ENCODE data around the gene PSTPIP2. TPM values are rescaled to one million over a fixed set of nuclear protein-coding genes. Genes with fewer than 3 reads are reported as not detected.

PSTPIP2 gene
- total and polyA plus RNA-seq, 2 of the 8 experiments (the other 6 are each of a cell fraction or from before 2014, with no cell fraction given) = 1.8 to 2.4 TPM

DNA sequence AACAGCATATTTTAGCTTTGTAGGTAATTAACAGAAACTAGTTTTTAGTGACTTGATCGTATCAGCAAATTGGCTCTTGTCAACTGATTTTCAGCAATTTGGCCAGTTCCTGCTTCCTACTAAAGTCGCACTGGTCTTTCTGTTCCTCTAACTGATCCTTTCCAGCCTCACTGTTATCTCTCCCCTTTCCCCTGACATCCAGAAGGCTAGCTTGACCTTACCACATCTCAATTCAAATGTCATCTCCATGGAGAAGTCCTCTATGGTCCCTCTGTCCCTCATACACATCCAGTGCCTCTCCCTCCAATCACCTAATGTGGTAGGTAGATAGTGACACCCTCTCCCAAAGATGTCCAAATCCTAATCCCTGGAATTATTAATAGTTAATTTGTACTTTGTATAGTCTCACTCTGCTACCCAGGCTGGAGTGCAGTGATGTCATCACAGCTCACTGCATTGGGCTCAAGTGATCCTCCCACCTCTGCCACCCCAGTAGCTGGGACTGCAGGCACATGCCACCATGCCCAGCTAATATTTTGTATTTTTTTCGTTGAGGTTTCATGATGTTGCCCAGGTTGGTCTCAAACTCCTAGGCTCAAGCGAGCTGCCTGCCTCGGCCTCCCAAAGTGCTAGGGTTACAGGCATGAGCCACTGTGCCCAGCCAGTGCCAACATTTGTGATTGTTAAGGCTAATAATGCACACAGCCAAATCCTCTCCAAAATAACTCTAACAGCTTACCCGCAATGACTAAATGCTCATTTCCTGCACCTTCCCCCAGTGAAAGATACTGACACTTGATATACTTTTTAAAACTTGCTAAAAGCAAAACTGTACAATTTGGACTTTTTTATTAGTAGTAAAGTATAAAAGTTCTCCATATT lies 16.9 kb downstream of the PSTPIP2 start:
- no peaks in the 10 kb centered on the region for H4K20me1 ChIP-seq (replicated peaks in 1 of 2; ENCODE audit: control insufficient read depth in 1 of 2, insufficient read depth in 2 of 2, low read length in 2 of 2)
- H2BK12ac ChIP-seq (ENCODE audit: low read depth, low read length) = no peak overlapping the region
- no peak overlapping the region for H2BK15ac ChIP-seq (ENCODE audit: low read length)
- H4K8ac ChIP-seq (ENCODE audit: extremely low read depth, insufficient read depth, low read length) = no peak overlapping the region
- no peak overlapping the region for H2BK5ac ChIP-seq (ENCODE audit: low read depth, low read length)
- no peak overlapping the region for H2AK5ac ChIP-seq (ENCODE audit: low read depth, low read length)
- H3K9me3 ChIP-seq (ENCODE audit: insufficient read depth in 2 of 2, low read depth in 1 of 2, low read length in 1 of 2) = no peaks in the 10 kb centered on the region
- no peaks in the 10 kb centered on the region for H3K23me2 ChIP-seq (ENCODE audit: low read depth, low read length)
- no peak overlapping the region for H3K9ac ChIP-seq (replicated peaks in 1 of 4; ENCODE audit: extremely low read depth in 1 of 4, low read depth in 3 of 4, low read length in 3 of 4)
- H3K23ac ChIP-seq (ENCODE audit: insufficient read length) = no peak overlapping the region
- POLR2A ChIA-PET (ENCODE audit: partially characterized antibody) = interaction anchor here (1.0 to 1.5 kb wide), 2 partner anchors 16 to 23 kb away, joined by 3 to 6 read pairs; no protein-coding TSS in a partner anchor
- H2AFZ ChIP-seq (ENCODE audit: low read length) = no peak overlapping the region
- H3K36me3 ChIP-seq (ENCODE audit: control insufficient read depth in 2 of 4, insufficient read depth in 4 of 4, low read length in 3 of 4) = no peaks in the 10 kb centered on the region
- H3K4me1 ChIP-seq (replicated peaks in 1 of 4; ENCODE audit: control insufficient read depth in 3 of 4, insufficient read depth in 4 of 4, low read length in 3 of 4) = no peaks in the 10 kb centered on the region
- no peak overlapping the region for H3K14ac ChIP-seq (ENCODE audit: insufficient read length)
- no peak overlapping the region for H3K4me3 ChIP-seq (ENCODE audit: extremely low read depth in 1 of 4, insufficient read depth in 2 of 4, low read depth in 3 of 4, low read length in 4 of 4)
- CTCF ChIA-PET (ENCODE audit: partially characterized antibody) = interaction anchor here (0.7 to 1.1 kb wide), 4 partner anchors 9 to 144 kb away, joined by 3 read pairs; no protein-coding TSS in a partner anchor
- FAIRE-seq = no peak
- no peak overlapping the region for H2BK120ac ChIP-seq (replicated peaks; ENCODE audit: low read depth, low read length)
- H4K5ac ChIP-seq (ENCODE audit: insufficient read length, low read depth, low read length) = no peak overlapping the region
- no peak overlapping the region for H3K56ac ChIP-seq (replicated peaks; ENCODE audit: insufficient read length, low read depth, low read length)
- H3K27me3 ChIP-seq (replicated peaks in 1 of 4; ENCODE audit: control insufficient read depth in 3 of 4, extremely low read depth in 1 of 4, insufficient read depth in 3 of 4, low read length in 3 of 4) = no peaks in the 10 kb centered on the region
- H3K18ac ChIP-seq (ENCODE audit: extremely low read depth, low read length) = no peak overlapping the region
- no peaks in the 10 kb centered on the region for H3K79me2 ChIP-seq (ENCODE audit: control insufficient read depth in 1 of 2, insufficient read depth in 2 of 2, low read length in 2 of 2)
- peak in 1 of 2 experiments; percentile 28 for DNase-seq (ENCODE audit: low read depth in 1 of 2, low spot score in 2 of 2)
- no peak overlapping the region for H3K4me2 ChIP-seq (ENCODE audit: insufficient read depth in 1 of 2, low read depth in 2 of 2, low read length in 2 of 2)
- no peak overlapping the region for H2BK20ac ChIP-seq (ENCODE audit: low read length)
- H4K91ac ChIP-seq (replicated peaks; ENCODE audit: insufficient read length, low read length) = no peak overlapping the region
- WGBS, 2 experiments (ENCODE audit: extremely low coverage in 1 of 2, insufficient coverage in 1 of 2, insufficient read length in 1 of 2, insufficient replicate concordance in 2 of 2, low coverage in 1 of 2, low lambda C conversion rate in 2 of 2, missing lambda C conversion rate in 1 of 2) = 92% methylated on average over 6 of the region's 6 CpGs; no CpG with 5 or more reads in 1 of the 2 experiments
- no peak overlapping the region for H3K27ac ChIP-seq (ENCODE audit: low read depth, low read length)
- H3K4ac ChIP-seq (replicated peaks; ENCODE audit: insufficient read length, low read depth, low read length) = no peak overlapping the region
- no peaks in the 10 kb centered on the region for H3K79me1 ChIP-seq (ENCODE audit: low read depth, low read length)
- no peak for TF ChIP-seq TCF12 (IDR thresholded peaks at IDR 0.05; ENCODE audit: low read depth, low read length)
- no peak for TF ChIP-seq POLR2AphosphoS5 (IDR thresholded peaks at IDR 0.05; ENCODE audit: low read depth, low read length)
- no peak for TF ChIP-seq NANOG (IDR thresholded peaks at IDR 0.05; ENCODE audit: insufficient read depth, low read depth, low read length, poor library complexity, severe bottlenecking)
- no peak for TF ChIP-seq GABPA (IDR thresholded peaks at IDR 0.05; ENCODE audit: borderline replicate concordance, insufficient read depth, low read length)
- TF ChIP-seq, protein P1, sequence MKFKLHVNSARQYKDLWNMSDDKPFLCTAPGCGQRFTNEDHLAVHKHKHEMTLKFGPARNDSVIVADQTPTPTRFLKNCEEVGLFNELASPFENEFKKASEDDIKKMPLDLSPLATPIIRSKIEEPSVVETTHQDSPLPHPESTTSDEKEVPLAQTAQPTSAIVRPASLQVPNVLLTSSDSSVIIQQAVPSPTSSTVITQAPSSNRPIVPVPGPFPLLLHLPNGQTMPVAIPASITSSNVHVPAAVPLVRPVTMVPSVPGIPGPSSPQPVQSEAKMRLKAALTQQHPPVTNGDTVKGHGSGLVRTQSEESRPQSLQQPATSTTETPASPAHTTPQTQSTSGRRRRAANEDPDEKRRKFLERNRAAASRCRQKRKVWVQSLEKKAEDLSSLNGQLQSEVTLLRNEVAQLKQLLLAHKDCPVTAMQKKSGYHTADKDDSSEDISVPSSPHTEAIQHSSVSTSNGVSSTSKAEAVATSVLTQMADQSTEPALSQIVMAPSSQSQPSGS (IDR thresholded peaks at IDR 0.05; ENCODE audit: low read length) = no peak
- TF ChIP-seq SIN3A (conservative IDR thresholded peaks at IDR 0.05 in 1 of 2, IDR thresholded peaks at IDR 0.05 in 1 of 2; ENCODE audit: low read depth in 1 of 2, low read length in 2 of 2) = no peak
- no peak for TF ChIP-seq TEAD4 (IDR thresholded peaks at IDR 0.05; ENCODE audit: low read depth, low read length)
- no peak for TF ChIP-seq SIX5 (IDR thresholded peaks at IDR 0.05; ENCODE audit: low read depth, low read length)
- no peak for TF ChIP-seq EP300 (IDR thresholded peaks at IDR 0.05; ENCODE audit: borderline replicate concordance in 1 of 2, low read depth in 2 of 2, low read length in 2 of 2)
- TF ChIP-seq YY1 (IDR thresholded peaks at IDR 0.05; ENCODE audit: low read depth, low read length) = no peak
